ENCODE measurements around the gene PI4K2A. TPM values are rescaled to one million over a fixed set of nuclear protein-coding genes. Genes with fewer than 3 reads are reported as not detected.

The PI4K2A gene
- total and polyA plus RNA-seq, 2 of the 13 experiments (the other 11 are each of a cell fraction or from before 2014, with no cell fraction given), result 10.9 to 14.3 TPM

DNA sequence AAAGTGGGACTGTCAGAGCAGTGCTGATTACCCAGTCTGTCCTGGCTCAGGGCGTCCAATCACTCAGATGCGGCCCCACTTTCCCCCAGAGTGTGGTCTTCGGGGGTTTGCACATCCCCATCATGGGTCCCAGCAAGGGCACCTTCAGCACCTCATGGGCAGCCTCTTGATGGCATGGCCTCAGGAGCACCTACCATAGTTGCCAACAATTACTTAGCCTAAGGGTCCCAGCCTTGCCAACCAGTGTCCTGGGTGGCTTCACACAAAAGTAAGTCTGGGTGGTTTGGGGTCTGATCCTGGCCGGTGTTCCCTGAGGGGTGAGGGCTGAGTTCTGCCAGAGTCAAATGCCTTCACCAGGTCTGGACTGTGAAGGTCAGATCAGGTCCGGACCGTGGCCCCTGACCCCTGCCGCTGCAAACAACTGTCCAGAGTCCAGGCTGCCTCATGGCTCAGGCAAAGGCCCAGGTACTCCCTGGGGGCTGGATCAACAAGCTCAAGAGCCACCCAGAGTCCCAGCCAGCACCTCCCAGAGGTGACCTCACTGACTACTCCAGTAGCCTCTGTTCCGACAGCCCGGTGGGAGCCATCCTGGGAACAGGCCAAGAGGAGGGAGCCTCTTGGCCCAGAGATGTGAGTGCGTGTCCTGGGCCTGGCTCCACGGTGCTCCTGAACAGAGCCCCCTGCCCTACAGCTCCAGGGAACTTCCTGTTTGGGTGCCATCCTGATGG lies 66.8 kb downstream of the PI4K2A start (continued):
- TF ChIP-seq ZNF639 (CRISPR knock-in tag; conservative IDR thresholded peaks at IDR 0.05), result no peak
- peak; percentile 97 for TF ChIP-seq RXRA (CRISPR knock-in tag; IDR thresholded peaks at IDR 0.05)
- TF ChIP-seq BORCS8-MEF2B (CRISPR knock-in tag; IDR thresholded peaks at IDR 0.05), result peak; percentile 72; the same call in 1 of the 2 replicates
- peak; percentile 51; the same call in 1 of the 2 replicates for TF ChIP-seq ZNF670 (CRISPR knock-in tag; IDR thresholded peaks at IDR 0.05; ENCODE audit: borderline replicate concordance)
- peak; percentile 28; the same call in 1 of the 2 replicates for TF ChIP-seq ZNF205 (CRISPR knock-in tag; IDR thresholded peaks at IDR 0.05)
- peak; percentile 71; the same call in 1 of the 2 replicates for TF ChIP-seq ZBED4 (CRISPR knock-in tag; IDR thresholded peaks at IDR 0.05; ENCODE audit: borderline replicate concordance)
- no peak for TF ChIP-seq ZNF275 (CRISPR knock-in tag; IDR thresholded peaks at IDR 0.05; ENCODE audit: borderline replicate concordance)
- peak; percentile 66; the same call in 1 of the 2 replicates for TF ChIP-seq DPF2 (CRISPR knock-in tag; IDR thresholded peaks at IDR 0.05; ENCODE audit: borderline replicate concordance, low read depth)
- TF ChIP-seq, protein P1, sequence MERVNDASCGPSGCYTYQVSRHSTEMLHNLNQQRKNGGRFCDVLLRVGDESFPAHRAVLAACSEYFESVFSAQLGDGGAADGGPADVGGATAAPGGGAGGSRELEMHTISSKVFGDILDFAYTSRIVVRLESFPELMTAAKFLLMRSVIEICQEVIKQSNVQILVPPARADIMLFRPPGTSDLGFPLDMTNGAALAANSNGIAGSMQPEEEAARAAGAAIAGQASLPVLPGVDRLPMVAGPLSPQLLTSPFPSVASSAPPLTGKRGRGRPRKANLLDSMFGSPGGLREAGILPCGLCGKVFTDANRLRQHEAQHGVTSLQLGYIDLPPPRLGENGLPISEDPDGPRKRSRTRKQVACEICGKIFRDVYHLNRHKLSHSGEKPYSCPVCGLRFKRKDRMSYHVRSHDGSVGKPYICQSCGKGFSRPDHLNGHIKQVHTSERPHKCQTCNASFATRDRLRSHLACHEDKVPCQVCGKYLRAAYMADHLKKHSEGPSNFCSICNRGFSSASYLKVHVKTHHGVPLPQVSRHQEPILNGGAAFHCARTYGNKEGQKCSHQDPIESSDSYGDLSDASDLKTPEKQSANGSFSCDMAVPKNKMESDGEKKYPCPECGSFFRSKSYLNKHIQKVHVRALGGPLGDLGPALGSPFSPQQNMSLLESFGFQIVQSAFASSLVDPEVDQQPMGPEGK (CRISPR knock-in tag; IDR thresholded peaks at IDR 0.05), result peak; percentile 84
- TF ChIP-seq, protein P2, sequence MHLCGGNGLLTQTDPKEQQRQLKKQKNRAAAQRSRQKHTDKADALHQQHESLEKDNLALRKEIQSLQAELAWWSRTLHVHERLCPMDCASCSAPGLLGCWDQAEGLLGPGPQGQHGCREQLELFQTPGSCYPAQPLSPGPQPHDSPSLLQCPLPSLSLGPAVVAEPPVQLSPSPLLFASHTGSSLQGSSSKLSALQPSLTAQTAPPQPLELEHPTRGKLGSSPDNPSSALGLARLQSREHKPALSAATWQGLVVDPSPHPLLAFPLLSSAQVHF (CRISPR knock-in tag; IDR thresholded peaks at IDR 0.05), result no peak
- peak; percentile 54; the same call in 1 of the 2 replicates for TF ChIP-seq JUN (CRISPR knock-in tag; IDR thresholded peaks at IDR 0.05)
- no peak for TF ChIP-seq ZNF12 (CRISPR knock-in tag; IDR thresholded peaks at IDR 0.05)
- peak; percentile 60; the same call in 1 of the 2 replicates for TF ChIP-seq NFKB2 (CRISPR knock-in tag; IDR thresholded peaks at IDR 0.05; ENCODE audit: borderline replicate concordance)
- TF ChIP-seq, protein P3, sequence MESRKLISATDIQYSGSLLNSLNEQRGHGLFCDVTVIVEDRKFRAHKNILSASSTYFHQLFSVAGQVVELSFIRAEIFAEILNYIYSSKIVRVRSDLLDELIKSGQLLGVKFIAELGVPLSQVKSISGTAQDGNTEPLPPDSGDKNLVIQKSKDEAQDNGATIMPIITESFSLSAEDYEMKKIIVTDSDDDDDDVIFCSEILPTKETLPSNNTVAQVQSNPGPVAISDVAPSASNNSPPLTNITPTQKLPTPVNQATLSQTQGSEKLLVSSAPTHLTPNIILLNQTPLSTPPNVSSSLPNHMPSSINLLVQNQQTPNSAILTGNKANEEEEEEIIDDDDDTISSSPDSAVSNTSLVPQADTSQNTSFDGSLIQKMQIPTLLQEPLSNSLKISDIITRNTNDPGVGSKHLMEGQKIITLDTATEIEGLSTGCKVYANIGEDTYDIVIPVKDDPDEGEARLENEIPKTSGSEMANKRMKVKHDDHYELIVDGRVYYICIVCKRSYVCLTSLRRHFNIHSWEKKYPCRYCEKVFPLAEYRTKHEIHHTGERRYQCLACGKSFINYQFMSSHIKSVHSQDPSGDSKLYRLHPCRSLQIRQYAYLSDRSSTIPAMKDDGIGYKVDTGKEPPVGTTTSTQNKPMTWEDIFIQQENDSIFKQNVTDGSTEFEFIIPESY (CRISPR knock-in tag; IDR thresholded peaks at IDR 0.05), result 0 out of 2 replicates have a peak, but pooled peaks have one; percentile 15
- peak; percentile 33; the same call in 1 of the 2 replicates for TF ChIP-seq ZNF567 (CRISPR knock-in tag; IDR thresholded peaks at IDR 0.05; ENCODE audit: borderline replicate concordance)
